ENCODE data around the gene NRDE2. TPM values are rescaled to one million over a fixed set of nuclear protein-coding genes. Genes with fewer than 3 reads are reported as not detected.

Gene NRDE2
- total RNA-seq, 1 donor from 2014 or later, result 10.5 TPM

DNA sequence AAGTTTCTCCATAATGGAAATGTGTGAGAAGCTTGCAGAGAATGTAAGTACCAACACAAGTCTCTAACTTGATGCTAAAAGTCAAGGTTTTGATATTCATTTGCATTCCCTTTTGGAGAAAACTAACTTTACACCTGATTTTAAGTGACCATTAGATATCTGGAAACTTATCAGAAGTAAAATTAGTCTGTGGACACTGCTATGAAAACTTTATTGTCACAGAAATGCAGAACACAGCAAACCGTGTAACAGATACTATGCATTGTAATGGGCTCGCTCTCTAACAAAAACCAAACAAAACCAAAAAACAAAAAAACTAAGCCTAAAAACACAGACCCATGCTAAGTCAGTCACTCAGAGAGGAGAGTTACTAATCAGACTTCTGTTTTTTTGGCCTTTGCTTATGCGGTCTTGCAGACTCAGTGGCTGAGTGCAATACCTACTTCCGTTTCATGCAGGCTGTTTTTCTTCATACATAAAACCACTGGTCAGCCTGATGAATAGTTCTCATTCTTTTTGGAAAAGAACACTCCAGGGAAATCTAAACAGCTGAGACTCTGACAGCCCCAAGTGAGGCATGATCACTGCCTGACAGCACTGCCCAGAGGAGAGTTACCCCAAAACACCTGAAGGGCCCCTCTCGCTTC lies 35.7 kb downstream of the NRDE2 start:
- no peaks in the 10 kb centered on the region for H3K9me3 ChIP-seq (replicated peaks)
- H3K27ac ChIP-seq (replicated peaks), result no peak overlapping the region
- H3K36me3 ChIP-seq, result peaks cover 58% of the 10 kb centered on the region
- H3K4me1 ChIP-seq, result peaks cover 20% of the 10 kb centered on the region
- TF ChIP-seq, protein P1, sequence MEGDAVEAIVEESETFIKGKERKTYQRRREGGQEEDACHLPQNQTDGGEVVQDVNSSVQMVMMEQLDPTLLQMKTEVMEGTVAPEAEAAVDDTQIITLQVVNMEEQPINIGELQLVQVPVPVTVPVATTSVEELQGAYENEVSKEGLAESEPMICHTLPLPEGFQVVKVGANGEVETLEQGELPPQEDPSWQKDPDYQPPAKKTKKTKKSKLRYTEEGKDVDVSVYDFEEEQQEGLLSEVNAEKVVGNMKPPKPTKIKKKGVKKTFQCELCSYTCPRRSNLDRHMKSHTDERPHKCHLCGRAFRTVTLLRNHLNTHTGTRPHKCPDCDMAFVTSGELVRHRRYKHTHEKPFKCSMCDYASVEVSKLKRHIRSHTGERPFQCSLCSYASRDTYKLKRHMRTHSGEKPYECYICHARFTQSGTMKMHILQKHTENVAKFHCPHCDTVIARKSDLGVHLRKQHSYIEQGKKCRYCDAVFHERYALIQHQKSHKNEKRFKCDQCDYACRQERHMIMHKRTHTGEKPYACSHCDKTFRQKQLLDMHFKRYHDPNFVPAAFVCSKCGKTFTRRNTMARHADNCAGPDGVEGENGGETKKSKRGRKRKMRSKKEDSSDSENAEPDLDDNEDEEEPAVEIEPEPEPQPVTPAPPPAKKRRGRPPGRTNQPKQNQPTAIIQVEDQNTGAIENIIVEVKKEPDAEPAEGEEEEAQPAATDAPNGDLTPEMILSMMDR (IDR thresholded peaks at IDR 0.05; ENCODE audit: borderline replicate concordance), result no peak
- H3K27me3 ChIP-seq (ENCODE audit: low read depth), result no peaks in the 10 kb centered on the region
- DNase-seq, result no peak
- no peak overlapping the region for H3K4me3 ChIP-seq
- intact Hi-C loops (cut with micrococcal nuclease), result no loop called here

DNA sequence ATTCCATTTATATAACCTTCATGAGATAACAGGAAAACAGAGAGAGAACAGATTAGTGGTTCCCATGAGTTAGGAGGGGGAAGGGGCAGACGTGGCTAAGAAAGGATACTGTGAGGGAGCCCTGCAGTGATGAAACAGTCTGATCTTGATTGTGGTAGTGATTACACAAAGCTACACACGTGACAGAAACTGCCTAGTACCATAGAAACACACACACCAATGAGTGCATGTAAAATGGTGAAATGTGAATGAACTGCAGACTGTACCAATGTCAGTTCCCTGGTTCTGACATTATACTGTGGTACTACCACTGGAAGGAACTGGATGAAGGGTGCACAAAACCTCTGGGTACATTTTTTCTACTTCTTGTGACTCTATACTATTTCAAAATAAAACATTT lies 36.9 kb downstream of the NRDE2 start:
- intact Hi-C loops (cut with micrococcal nuclease), result no loop called here
- no peak for DNase-seq
- H3K27me3 ChIP-seq (ENCODE audit: low read depth), result no peaks in the 10 kb centered on the region
- H3K4me3 ChIP-seq, result no peak overlapping the region
- H3K36me3 ChIP-seq, result peaks cover 63% of the 10 kb centered on the region
- TF ChIP-seq, protein P1 (IDR thresholded peaks at IDR 0.05; ENCODE audit: borderline replicate concordance), result no peak
- no peak overlapping the region for H3K27ac ChIP-seq (replicated peaks)
- no peaks in the 10 kb centered on the region for H3K9me3 ChIP-seq (replicated peaks)
- H3K4me1 ChIP-seq, result peaks cover 12% of the 10 kb centered on the region

DNA sequence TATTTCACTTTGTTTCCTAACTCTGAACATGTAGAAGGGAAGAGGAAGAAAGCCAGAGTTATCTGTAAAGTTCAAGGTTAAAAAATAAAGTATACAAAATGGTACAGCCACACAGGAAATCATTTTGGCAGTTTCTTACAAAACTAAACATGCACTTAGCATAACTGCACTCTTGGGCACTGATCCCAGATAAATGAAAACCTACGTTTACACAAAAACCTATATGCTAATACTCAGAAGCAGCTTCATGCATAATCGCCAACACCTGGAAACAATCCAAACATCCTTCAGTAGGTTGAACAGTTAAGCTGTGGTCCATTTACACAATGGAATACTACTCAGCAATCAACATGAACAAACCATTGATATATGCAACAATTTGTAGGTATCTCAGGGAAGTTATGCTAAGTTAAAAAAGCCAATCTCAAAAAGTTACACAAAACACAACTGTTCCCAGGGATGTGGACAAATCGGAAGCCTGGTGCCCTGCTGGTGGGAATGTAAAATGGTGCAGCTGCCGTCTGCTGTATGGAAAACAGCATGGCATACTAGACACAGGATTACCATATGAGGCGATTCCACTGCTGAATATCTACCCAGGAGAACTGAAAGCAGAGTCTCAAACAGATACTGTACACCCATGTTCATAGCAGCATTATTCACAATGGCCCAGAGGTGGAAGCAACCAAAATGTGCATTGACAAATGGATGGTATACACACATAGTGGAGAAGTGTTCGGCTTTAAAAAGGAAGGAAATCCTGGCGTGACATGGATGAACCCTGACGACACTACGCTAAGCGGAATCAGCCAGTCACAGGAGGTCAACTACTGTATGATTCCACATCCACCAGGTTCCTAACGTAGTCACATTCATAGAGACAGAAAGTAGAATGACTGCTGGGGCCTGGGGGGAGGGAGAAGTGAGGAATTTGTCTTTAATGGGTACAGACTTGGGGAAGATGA lies 37.7 kb downstream of the NRDE2 start:
- Histone ChIP-seq H3K36me3 (peaks cover 66% of the 10 kb centered on the region), H3K4me3 (no peak overlapping the region), H3K27me3 (ENCODE audit: low read depth) (no peaks in the 10 kb centered on the region), H3K9me3 (replicated peaks) (no peaks in the 10 kb centered on the region), H3K27ac (replicated peaks) (no peak overlapping the region), H3K4me1 (peaks cover 12% of the 10 kb centered on the region)
- no peak for DNase-seq
- intact Hi-C loops (cut with micrococcal nuclease), result no loop called here
- TF ChIP-seq, protein P1 (IDR thresholded peaks at IDR 0.05; ENCODE audit: borderline replicate concordance), result no peak

DNA sequence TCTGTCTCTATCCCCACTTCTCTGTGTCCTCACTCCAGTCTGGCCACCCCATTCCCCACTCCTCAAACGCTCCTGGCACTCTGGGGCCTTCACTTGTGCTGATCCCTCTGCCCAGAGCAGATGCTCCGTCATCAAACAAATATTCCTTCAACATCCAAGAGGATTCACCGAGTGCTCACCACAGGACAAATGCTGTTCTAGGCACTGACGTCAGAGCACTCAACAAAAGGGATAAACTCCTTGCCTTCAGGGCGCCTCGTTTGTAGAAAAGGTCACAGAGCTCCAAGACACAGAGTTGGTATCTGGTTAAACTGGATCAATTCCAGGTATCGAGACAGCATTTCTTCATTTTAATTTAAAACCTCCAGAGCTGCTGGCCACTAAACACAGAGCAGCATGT lies 40.0 kb downstream of the NRDE2 start:
- Histone ChIP-seq H3K9me3 (replicated peaks) (no peaks in the 10 kb centered on the region), H3K4me1 (peaks cover 23% of the 10 kb centered on the region), H3K36me3 (peaks cover 59% of the 10 kb centered on the region), H3K27ac (replicated peaks) (no peak overlapping the region), H3K27me3 (ENCODE audit: low read depth) (no peaks in the 10 kb centered on the region), H3K4me3 (no peak overlapping the region)
- intact Hi-C loops (cut with micrococcal nuclease), result no loop called here
- DNase-seq, result no peak
- TF ChIP-seq, protein P1 (IDR thresholded peaks at IDR 0.05; ENCODE audit: borderline replicate concordance), result no peak

DNA sequence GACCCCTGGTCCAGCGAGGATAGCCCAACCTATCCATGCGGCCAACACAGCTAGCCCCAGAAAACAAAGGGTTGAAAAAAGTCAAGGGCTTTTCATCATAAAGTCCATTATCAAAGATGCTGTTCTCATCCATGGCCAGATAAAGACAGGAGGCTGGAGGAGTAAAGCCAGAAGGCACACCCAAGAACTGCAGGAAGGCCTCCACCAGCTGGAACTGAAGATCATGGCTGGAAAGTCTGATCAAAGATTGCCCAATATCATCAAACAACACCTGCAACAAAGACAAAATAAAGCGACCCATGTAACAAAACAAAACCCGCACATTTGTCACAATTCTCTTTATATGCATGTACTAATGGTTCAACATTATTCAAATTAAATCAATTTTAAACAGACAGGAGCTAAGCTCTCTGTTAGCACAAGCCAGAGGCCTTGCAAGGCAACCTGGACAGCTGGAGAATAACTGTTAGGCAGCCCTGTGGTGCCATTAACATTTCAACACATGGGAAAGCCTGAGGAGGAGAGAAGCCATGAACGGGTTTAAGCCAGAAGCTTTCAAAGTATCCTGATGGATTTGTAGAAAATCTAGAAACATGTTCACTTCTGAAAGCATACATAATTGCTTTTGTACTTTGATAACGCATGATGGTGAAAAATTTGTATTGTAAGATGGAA lies 41.3 kb downstream of the NRDE2 start:
- H3K36me3 ChIP-seq, result peaks cover 63% of the 10 kb centered on the region
- TF ChIP-seq, protein P1 (IDR thresholded peaks at IDR 0.05; ENCODE audit: borderline replicate concordance), result no peak
- DNase-seq, result no peak
- no peaks in the 10 kb centered on the region for H3K9me3 ChIP-seq (replicated peaks)
- no peak overlapping the region for H3K27ac ChIP-seq (replicated peaks)
- no peak overlapping the region for H3K4me3 ChIP-seq
- intact Hi-C loops (cut with micrococcal nuclease), result no loop called here
- H3K4me1 ChIP-seq, result peaks cover 23% of the 10 kb centered on the region
- no peaks in the 10 kb centered on the region for H3K27me3 ChIP-seq (ENCODE audit: low read depth)
